NB4 (cell line): ENCODE data around the gene NRTN.
A peak's percentile ranks its signal among the peaks of the same experiment; 100 is the strongest.

ENCODE experiments used
- DNase-seq: peaks from one replicate; pipeline ENCODE4 v3.0.0; 2010; ENCODE audit warnings: low read depth
- H3K4me3 ChIP-seq: one replicate; pipeline ENCODE4 v1.5.1; 2011; ENCODE audit warnings: mild to moderate bottlenecking, low read depth, low read length, moderate library complexity
- MYC ChIP-seq: IDR thresholded peaks from 2 replicates; pipeline ENCODE4 v1.6.1; 2011; ENCODE audit warnings: low read depth, low read length
- POLR2A ChIP-seq: IDR thresholded peaks from 2 replicates; pipeline ENCODE4 v1.6.1; 2011; ENCODE audit warnings: mild to moderate bottlenecking; ENCODE audit not compliant: insufficient read length; ENCODE audit errors: extremely low read depth
- TF ChIP-seq, protein P1 (sequence below): IDR thresholded peaks from one replicate; pipeline ENCODE4 v1.5.1; 2012; ENCODE audit warnings: low read depth, low read length
- TF ChIP-seq, protein P2 (sequence below): IDR thresholded peaks from 2 replicates; pipeline ENCODE4 v1.6.1; 2011; ENCODE audit warnings: low read depth, low read length

The NRTN gene

DNA sequence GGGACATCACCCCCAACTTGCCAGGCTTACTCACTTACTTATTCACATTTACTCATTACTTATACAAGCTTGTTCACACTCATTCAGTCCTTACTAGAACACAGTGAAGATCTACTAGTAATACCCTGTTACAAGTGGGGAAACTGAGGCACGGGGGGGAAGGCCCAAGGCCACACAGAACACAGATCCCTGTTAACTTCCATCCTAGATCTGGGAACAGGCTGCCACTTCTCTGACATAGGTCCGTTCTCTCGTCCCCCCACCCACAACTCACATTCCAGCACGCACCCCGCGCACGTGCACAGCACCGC lies 1.5 kb upstream of the NRTN start:
- H3K4me3 ChIP-seq, result no peak overlapping the region
- no peak for DNase-seq
- TF ChIP-seq MYC, result no peak
- TF ChIP-seq, protein P1, sequence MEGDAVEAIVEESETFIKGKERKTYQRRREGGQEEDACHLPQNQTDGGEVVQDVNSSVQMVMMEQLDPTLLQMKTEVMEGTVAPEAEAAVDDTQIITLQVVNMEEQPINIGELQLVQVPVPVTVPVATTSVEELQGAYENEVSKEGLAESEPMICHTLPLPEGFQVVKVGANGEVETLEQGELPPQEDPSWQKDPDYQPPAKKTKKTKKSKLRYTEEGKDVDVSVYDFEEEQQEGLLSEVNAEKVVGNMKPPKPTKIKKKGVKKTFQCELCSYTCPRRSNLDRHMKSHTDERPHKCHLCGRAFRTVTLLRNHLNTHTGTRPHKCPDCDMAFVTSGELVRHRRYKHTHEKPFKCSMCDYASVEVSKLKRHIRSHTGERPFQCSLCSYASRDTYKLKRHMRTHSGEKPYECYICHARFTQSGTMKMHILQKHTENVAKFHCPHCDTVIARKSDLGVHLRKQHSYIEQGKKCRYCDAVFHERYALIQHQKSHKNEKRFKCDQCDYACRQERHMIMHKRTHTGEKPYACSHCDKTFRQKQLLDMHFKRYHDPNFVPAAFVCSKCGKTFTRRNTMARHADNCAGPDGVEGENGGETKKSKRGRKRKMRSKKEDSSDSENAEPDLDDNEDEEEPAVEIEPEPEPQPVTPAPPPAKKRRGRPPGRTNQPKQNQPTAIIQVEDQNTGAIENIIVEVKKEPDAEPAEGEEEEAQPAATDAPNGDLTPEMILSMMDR, result no peak
- TF ChIP-seq POLR2A, result no peak
- TF ChIP-seq, protein P2, sequence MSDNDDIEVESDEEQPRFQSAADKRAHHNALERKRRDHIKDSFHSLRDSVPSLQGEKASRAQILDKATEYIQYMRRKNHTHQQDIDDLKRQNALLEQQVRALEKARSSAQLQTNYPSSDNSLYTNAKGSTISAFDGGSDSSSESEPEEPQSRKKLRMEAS, result no peak

DNA sequence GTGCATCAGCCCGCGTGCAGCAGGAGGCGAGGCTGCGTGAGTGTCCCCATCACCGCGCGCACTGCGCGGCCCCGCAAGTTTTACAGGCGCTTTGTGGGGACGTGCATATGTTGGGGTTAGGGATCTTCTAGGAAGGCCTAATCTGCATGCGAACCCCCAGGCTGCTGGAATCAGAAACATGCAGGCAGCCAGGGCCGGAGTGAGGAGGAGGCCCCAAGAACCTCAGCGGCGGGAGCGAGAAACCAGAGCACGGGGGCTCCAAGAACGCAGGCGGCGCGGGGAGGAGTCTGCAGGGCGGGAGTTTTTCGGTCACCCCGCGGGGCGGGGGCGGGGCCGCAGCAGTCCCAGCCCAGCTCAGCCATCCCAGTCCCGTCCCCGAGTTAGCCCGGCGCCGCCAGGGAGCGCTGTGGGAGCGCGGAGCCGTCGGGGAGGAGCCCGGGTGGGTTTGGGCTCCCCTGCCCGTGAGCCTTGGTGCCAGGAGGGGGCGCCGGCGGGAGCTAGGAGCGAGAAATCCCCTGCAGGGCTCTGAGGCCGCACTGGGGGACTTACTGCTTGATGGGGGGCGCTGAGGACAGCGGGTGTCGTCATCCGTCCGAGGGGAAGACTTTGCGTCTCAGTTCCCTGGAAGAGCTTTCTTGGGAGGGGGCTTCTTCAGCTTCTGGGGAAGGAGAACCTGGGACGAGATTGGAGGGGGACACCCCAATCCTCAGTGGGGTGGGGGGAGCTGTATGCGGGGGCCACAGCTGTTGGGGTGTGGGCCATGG lies 933 bp upstream of the NRTN start:
- H3K4me3 ChIP-seq, result no peak overlapping the region

DNA sequence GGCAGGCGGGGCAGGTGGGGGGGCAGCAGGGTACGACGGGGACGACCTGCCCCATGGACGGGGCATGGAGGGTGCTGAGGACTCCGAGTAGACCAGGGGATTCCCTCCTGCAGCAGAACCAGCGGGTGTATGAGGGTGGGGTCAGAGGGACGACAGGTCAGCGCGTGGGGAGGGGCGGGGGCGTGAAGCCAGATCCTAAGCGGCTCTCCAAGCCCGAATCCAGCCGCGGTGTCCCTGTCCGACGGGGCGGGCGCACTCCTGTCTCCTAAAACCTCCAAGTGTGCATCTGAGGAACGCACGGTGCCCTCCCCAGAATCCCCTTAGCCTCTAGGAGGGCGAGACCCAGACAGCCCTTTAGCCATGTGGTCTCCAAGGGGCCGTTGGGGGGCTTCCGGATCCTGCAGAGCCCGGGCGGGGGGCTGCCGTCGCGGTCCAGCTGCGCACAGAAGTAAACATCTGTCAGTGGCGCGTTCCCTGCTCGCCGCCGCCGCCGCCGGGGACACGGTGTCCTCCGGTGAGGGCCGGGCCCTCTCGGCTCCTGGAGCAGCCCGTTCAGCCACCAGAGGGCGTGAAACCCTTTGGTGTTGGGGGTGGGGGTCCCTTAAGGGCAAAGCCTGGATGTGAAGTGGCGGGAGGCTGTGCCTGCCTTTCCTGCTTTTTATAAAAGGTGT lies 730 bp downstream of the NRTN start:
- DNase-seq, result peak; percentile 71
- H3K4me3 ChIP-seq, result no peak overlapping the region
- TF ChIP-seq MYC, result no peak
- TF ChIP-seq, protein P1, result peak; percentile 55
- TF ChIP-seq, protein P2, result peak; percentile 38; the same call in 1 of the 2 replicates

More for the DNA sequence above, 933 bp upstream of the NRTN start:
- DNase-seq, result peak; percentile 89
- TF ChIP-seq MYC, result no peak
- TF ChIP-seq, protein P2, result 0 out of 2 replicates have a peak, but pooled peaks have one; percentile 4
- TF ChIP-seq POLR2A, result no peak
- TF ChIP-seq, protein P1, result peak; percentile 85

DNA sequence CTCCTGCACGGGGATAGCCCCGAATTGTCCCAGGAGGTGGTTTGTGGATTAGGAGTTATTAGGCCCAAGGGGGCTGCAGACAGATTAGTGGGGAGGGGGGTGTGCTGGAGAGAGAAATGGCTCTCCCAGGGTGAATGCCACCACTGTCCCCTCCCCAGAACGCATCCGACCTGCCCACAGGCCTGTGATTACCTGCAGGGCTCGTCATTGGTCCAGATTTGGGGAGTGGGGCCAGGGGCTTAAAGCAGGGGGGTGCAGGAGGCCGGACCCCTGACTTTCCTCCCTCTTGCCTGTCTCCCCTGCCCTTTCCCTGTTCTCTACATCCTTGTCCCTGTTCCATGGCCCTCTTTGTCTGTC lies 1.2 kb downstream of the NRTN start:
- TF ChIP-seq POLR2A (no peak), MYC (no peak)
- TF ChIP-seq, protein P2, result no peak
- TF ChIP-seq, protein P1, result no peak
- DNase-seq, result no peak
- no peak overlapping the region for H3K4me3 ChIP-seq

DNA sequence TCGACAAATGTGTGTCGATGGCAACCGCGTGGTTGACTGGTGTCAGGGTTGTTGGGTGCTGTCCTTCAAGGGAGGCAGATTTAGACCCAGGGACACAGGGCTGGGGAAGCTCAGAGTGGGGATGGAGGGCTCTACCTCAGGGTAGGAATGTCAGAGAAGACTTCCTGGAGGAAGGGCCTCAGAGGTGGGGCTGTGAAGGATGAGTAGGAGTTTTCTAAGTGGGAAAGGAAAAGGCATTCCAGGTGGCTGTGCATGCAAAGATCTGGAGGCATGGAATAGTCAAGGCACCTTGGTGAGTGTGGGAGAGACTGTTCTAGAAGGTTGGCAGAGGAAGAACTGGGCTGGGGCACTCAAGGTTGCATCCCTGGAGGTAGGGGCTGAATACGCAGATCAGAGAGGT lies 2.0 kb downstream of the NRTN start:
- no peak for DNase-seq
- TF ChIP-seq MYC (no peak), POLR2A (no peak)
- TF ChIP-seq, protein P2, result no peak
- TF ChIP-seq, protein P1, result no peak
- no peak overlapping the region for H3K4me3 ChIP-seq
